GM23338 (cell line): ENCODE measurements around the gene PRR14. TPM values are rescaled to one million over a fixed set of nuclear protein-coding genes. Genes with fewer than 3 reads are reported as not detected.

Source experiments
- ATAC-seq: fragments of 200-7000 bp; cut with Tn5 transposase; 3 replicates; pipeline ENCODE4 v1.9.1; 2020
- DNase-seq: peaks from one replicate; pipeline ENCODE4 v3.0.0-alpha.2; 2015; ENCODE audit warnings: low spot score
- H2AFZ ChIP-seq: fragments of 200-600 bp; sonication (generic); 2 replicates; pipeline ENCODE4 v1.8.0; 2016; ENCODE audit warnings: antibody characterized with exemption, mild to moderate bottlenecking, moderate library complexity
- H3F3A ChIP-seq: fragments of 200-600 bp; sonication (generic); replicated peaks from 2 replicates; pipeline ENCODE4 v1.8.0; 2017; ENCODE audit warnings: antibody characterized with exemption, mixed run types, low read depth
- H3K27ac ChIP-seq: fragments of 200-600 bp; sonication (generic); 2 replicates; pipeline ENCODE4 v1.6.1; 2016; ENCODE audit warnings: low read depth
- H3K27me3 ChIP-seq: fragments of 200-600 bp; sonication (generic); 2 replicates; pipeline ENCODE4 v1.8.0; 2016; ENCODE audit warnings: mild to moderate bottlenecking, mixed run types, moderate library complexity; ENCODE audit not compliant: insufficient read depth
- H3K36me3 ChIP-seq: fragments of 200-600 bp; sonication (generic); 2 replicates; pipeline ENCODE4 v1.8.0; 2016; ENCODE audit warnings: mild to moderate bottlenecking; ENCODE audit not compliant: insufficient read depth
- H3K4me1 ChIP-seq: fragments of 200-600 bp; sonication (generic); 2 replicates; pipeline ENCODE4 v1.8.0; 2016; ENCODE audit warnings: mild to moderate bottlenecking, moderate library complexity; ENCODE audit not compliant: insufficient read depth
- H3K4me2 ChIP-seq: fragments of 200-600 bp; sonication (generic); 2 replicates; pipeline ENCODE4 v1.7.1; 2017; ENCODE audit warnings: mixed run types
- H3K4me3 ChIP-seq: fragments of 200-600 bp; sonication (generic); 2 replicates; pipeline ENCODE4 v1.6.1; 2016; ENCODE audit warnings: mixed run types
- H3K79me2 ChIP-seq: fragments of 200-600 bp; sonication (generic); replicated peaks from 2 replicates; pipeline ENCODE4 v1.8.0; 2017; ENCODE audit warnings: mild to moderate bottlenecking; ENCODE audit not compliant: insufficient read depth
- H3K9me2 ChIP-seq: fragments of 200-600 bp; sonication (generic); 2 replicates; pipeline ENCODE4 v1.8.0; 2017; ENCODE audit not compliant: insufficient read depth
- H4K20me1 ChIP-seq: fragments of 200-600 bp; sonication (generic); replicated peaks from 2 replicates; pipeline ENCODE4 v1.8.0; 2017; ENCODE audit warnings: mild to moderate bottlenecking; ENCODE audit not compliant: insufficient read depth
- H3K27ac Mint-ChIP-seq: 2 replicates; pipeline ENCODE4 v1.8.0; 2020; ENCODE audit warnings: inconsistent platforms, mild to moderate bottlenecking, moderate library complexity, mixed read lengths
- H3K27me3 Mint-ChIP-seq: 3 replicates; pipeline ENCODE4 v1.8.0; 2022; ENCODE audit warnings: low read depth, mild to moderate bottlenecking, moderate library complexity, mixed read lengths, inconsistent platforms; ENCODE audit not compliant: insufficient read depth, poor library complexity
- H3K36me3 Mint-ChIP-seq: 3 replicates; pipeline ENCODE4 v1.8.0; 2021; ENCODE audit warnings: low read depth, mild to moderate bottlenecking, inconsistent platforms, moderate library complexity, mixed read lengths
- H3K4me1 Mint-ChIP-seq: 3 replicates; pipeline ENCODE4 v1.8.0; 2020; ENCODE audit warnings: mild to moderate bottlenecking, inconsistent platforms, mixed read lengths
- H3K4me3 Mint-ChIP-seq: 3 replicates; pipeline ENCODE4 v1.8.0; 2021; ENCODE audit warnings: moderate library complexity, mild to moderate bottlenecking, inconsistent platforms, mixed read lengths
- H3K9me3 Mint-ChIP-seq: 3 replicates; pipeline ENCODE4 v1.8.0; 2020; ENCODE audit warnings: moderate library complexity, mild to moderate bottlenecking, inconsistent platforms, mixed read lengths
- CREB1 ChIP-seq: fragments of 250-450 bp; sonication (Bioruptor Pico); IDR thresholded peaks from 2 replicates; pipeline ENCODE4 v1.5.0; 2020; ENCODE audit warnings: low read depth, mild to moderate bottlenecking, moderate library complexity
- CTCF ChIP-seq, 2 experiments: fragments of 200-600 bp in 1 of 2; sonication (generic) in 1 of 2; conservative IDR thresholded peaks; 2 replicates each; pipeline versions ENCODE4 v1.5.1 to v1.6.1; 2016 to 2017; ENCODE audit warnings: antibody characterized with exemption in 2 of 2, low read depth in 2 of 2, mild to moderate bottlenecking in 2 of 2, moderate library complexity in 1 of 2
- ETS1 ChIP-seq: IDR thresholded peaks from 2 replicates; pipeline ENCODE4 v1.6.1; 2016; ENCODE audit warnings: antibody characterized with exemption
- EZH2 ChIP-seq: fragments of 200-600 bp; sonication (generic); IDR thresholded peaks from one replicate; pipeline ENCODE4 v1.8.0; 2017; ENCODE audit warnings: antibody characterized with exemption, mild to moderate bottlenecking, low read depth; ENCODE audit not compliant: unreplicated experiment
- EZH2phosphoT487 ChIP-seq: fragments of 200-600 bp; sonication (generic); IDR thresholded peaks from one replicate; pipeline ENCODE4 v1.8.1; 2018; ENCODE audit warnings: antibody characterized with exemption; ENCODE audit not compliant: unreplicated experiment
- JUNB ChIP-seq: IDR thresholded peaks from one replicate; pipeline ENCODE4 v1.6.1; 2016; ENCODE audit warnings: antibody characterized with exemption; ENCODE audit not compliant: unreplicated experiment
- NANOG ChIP-seq: IDR thresholded peaks from 2 replicates; pipeline ENCODE4 v1.6.1; 2016; ENCODE audit warnings: antibody characterized with exemption, borderline replicate concordance
- POLR2AphosphoS5 ChIP-seq: IDR thresholded peaks from 2 replicates; pipeline ENCODE4 v1.6.1; 2016; ENCODE audit warnings: antibody characterized with exemption, low read depth
- STAT1 ChIP-seq: IDR thresholded peaks from one replicate; pipeline ENCODE4 v1.6.1; 2016; ENCODE audit warnings: antibody characterized with exemption; ENCODE audit not compliant: unreplicated experiment
- ZNF114 ChIP-seq: fragments of 250-450 bp; sonication (Bioruptor Pico); IDR thresholded peaks from 2 replicates; pipeline ENCODE4 v1.5.0; 2020; ENCODE audit warnings: mild to moderate bottlenecking, moderate library complexity
- ZNF331 ChIP-seq: fragments of 250-450 bp; sonication (Bioruptor Pico); IDR thresholded peaks from 2 replicates; pipeline ENCODE4 v1.5.0; 2020; ENCODE audit warnings: low read depth, mild to moderate bottlenecking, moderate library complexity
- ZNF462 ChIP-seq: fragments of 250-450 bp; sonication (Bioruptor Pico); IDR thresholded peaks from 2 replicates; pipeline ENCODE4 v1.5.0; 2020; ENCODE audit warnings: mild to moderate bottlenecking, moderate library complexity
- polyA plus RNA-seq: library from polyadenylated mRNA; unstranded; fragments of >200 nt; fragmentation: Nextera tagmentation; extraction: Ambion mirVana; gene quantifications from 2 replicates; pipeline ENCODE4 v1.2.1, GENCODE V29; 2016
- total RNA-seq: library from RNA; depleted of rRNA; stranded (reverse); fragments of >200 nt; shearing (Covaris generic); gene quantifications from 2 replicates; pipeline ENCODE4 v1.2.3, GENCODE V29; 2014

The PRR14 gene
- total and polyA plus RNA-seq, 2 experiments from 2014 or later, result 4.6 to 12.7 TPM

- TF ChIP-seq ETS1, result no peak
- no peak for TF ChIP-seq NANOG
- TF ChIP-seq EZH2, result no peak
- TF ChIP-seq CTCF (conservative IDR thresholded peaks at IDR 0.05; ENCODE audit: low read depth in 2 of 2), result no peak
- no peak for TF ChIP-seq CREB1
Observed at GRCh38 chr16:30654856-30655255, 4.1 kb downstream of the PRR14 start (continued).

GRCh38 chr16:30655815-30656347, 5.1 kb downstream of the PRR14 start:
- Histone ChIP-seq H3K27me3 (peaks cover 35% of the 10 kb centered on the region), H3F3A (peaks cover 23% of the 10 kb centered on the region), H3K36me3 (no peaks in the 10 kb centered on the region; the same call in 1 of the 2 replicates), H3K4me1 (peaks cover 10% of the 10 kb centered on the region; the same call in 1 of the 2 replicates), H3K4me2 (no peak overlapping the region), H3K9me2 (no peaks in the 10 kb centered on the region), H3K79me2 (no peaks in the 10 kb centered on the region), H2AFZ (no peak overlapping the region), H4K20me1 (peaks cover 12% of the 10 kb centered on the region), H3K4me3 (no peak overlapping the region), H3K27ac (no peak overlapping the region)
- H3K27me3 Mint-ChIP-seq, result peaks cover 43% of the 10 kb centered on the region
- ATAC-seq, result no peak
- no peaks in the 10 kb centered on the region; the same call in 2 of the 3 replicates for H3K9me3 Mint-ChIP-seq
- no peak overlapping the region for H3K27ac Mint-ChIP-seq
- no peak for DNase-seq
- H3K4me3 Mint-ChIP-seq, result no peak overlapping the region
- H3K4me1 Mint-ChIP-seq, result peaks cover 16% of the 10 kb centered on the region
- H3K36me3 Mint-ChIP-seq, result peaks cover 2% of the 10 kb centered on the region; the same call in 1 of the 3 replicates
- TF ChIP-seq NANOG (no peak), JUNB (no peak), ETS1 (no peak), CREB1 (no peak), CTCF (conservative IDR thresholded peaks at IDR 0.05; ENCODE audit: low read depth in 2 of 2) (no peak), ZNF331 (CRISPR knock-in tag) (no peak), STAT1 (no peak), ZNF462 (CRISPR knock-in tag) (no peak), EZH2phosphoT487 (no peak), POLR2AphosphoS5 (no peak), EZH2 (no peak), ZNF114 (no peak)
